ENCODE results near the gene HDDC3.

HDDC3 gene

DNA sequence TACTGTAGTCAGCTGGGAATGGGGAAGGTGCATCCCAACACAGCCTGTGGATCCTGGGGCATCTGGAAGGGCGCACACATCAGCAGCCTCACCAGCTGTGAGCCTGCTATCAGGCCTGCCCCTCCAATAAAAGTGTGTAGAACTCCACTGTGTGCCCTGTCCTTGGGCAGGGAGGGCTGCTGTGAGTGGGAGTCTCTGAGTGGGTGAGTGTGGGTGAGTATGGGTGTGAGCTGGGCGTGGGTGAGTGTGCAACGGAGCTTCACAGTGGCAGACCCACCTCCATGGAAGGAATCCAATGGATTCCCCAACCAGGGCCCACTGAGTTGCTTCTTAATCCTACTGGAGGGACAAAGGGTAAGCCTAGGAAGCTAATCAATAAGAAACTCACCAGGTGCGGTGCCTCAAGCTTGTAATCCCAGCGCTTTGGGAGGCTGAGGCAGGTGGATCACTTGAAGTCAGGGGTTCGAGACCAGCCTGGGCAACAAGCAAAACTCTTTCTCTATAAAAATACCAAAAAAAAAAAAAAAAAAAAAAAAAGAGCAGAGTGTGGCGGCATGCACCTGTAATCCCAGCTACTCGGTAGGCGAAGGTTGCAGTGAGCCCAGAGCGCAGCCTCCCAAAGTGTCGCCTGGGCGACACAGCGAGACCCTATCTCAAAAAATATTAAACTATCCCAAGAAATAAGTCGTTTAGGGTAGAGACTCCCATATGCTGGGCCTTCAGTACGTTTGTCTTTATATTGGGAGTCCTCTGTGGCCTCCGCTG, 21.8 kb upstream of the HDDC3 start:
- DNase-seq (ENCODE audit: extremely low read depth in 1 of 2, low read depth in 1 of 2): no peak

DNA sequence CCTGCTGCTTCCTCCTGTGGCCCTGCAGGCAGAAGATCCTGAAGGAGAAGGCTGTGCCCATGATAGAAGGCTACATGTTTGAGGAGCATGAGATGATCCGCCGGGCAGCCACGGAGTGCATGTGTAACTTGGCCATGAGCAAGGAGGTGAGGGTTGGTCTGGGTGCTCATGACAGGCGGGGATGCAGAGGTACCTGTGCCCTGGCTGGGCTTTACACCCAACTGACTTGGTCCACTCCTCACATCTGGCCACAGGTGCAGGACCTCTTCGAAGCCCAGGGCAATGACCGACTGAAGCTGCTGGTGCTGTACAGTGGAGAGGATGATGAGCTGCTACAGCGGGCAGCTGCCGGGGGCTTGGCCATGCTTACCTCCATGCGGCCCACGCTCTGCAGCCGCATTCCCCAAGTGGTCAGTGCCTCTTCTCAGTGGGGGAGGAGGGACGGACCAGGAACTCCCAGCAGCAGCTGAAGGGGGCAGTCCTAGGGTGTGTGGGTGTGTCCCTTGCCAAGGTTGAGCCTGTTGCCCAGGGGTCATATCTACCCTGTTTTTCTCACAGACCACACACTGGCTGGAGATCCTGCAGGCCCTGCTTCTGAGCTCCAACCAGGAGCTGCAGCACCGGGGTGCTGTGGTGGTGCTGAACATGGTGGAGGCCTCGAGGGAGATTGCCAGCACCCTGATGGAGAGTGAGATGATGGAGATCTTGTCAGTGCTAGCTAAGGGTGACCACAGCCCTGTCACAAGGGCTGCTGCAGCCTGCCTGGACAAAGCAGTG, 20.7 kb upstream of the HDDC3 start:
- DNase-seq (ENCODE audit: extremely low read depth in 1 of 2, low read depth in 1 of 2): no peak

DNA sequence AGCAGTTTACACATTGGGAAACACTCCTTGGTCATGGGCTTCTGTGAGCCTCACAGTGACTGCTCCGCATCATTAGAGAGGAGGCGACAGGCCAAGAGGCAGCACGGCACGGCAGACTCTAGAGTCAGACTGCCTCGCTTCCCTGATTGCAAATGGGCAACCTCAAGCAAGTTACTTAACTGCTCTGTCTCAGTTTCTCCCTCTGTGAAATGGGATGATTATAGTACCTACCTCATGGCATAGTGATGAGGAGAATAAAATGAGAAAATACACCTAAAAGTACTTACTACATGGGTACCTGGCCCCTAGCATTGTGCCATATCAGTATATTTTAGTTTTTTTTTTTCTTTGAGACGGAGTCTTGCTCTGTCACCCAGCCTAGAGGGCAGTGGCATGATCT, 18.3 kb upstream of the HDDC3 start:
- DNase-seq (ENCODE audit: extremely low read depth in 1 of 2, low read depth in 1 of 2): no peak

DNA sequence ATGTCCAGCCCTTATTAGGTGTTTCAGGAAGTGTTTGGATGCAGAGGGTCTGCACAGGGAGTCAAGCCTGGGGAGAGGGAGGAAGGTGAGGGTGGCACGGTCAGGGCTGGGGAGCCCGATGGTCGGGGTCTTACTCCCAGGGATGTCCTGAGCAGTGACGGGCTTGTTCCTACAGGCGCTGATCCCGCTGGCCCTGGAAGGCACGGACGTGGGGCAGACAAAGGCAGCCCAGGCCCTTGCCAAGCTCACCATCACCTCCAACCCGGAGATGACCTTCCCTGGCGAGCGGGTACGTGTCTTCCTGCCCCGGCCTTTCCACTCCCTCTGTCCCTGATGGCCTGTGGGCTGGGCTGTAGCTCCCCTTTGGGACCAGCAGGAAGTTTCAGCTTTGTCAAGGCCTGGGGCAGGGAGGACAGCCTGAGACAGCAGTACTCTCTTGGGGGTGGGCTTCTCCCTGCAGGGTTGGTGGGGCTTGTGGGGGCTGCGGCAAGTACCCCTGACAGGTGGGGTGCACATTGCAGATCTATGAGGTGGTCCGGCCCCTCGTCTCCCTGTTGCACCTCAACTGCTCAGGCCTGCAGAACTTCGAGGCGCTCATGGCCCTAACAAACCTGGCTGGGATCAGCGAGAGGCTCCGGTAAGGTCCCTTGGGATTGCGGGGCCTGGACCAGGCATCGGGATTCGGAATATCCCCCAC, 17.8 kb upstream of the HDDC3 start:
- no peak for DNase-seq (ENCODE audit: extremely low read depth in 1 of 2, low read depth in 1 of 2)

DNA sequence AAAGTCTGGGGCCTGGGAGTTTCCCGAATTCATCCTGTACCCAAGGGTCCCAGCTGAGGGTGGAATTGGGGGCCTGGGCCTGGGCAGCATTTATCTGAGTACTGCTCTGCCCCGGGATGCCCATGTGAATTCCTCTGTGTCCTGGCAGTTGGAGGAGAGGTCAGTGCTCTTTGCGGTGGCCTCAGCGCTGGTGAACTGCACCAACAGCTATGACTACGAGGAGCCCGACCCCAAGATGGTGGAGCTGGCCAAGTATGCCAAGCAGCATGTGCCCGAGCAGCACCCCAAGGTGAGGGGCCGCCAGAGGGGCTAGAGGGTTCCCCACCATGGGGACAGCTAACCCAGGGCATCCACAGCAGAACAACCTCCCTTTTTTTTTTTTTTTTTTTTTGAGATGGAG, 16.2 kb upstream of the HDDC3 start:
- DNase-seq (ENCODE audit: extremely low read depth in 1 of 2, low read depth in 1 of 2): no peak

DNA sequence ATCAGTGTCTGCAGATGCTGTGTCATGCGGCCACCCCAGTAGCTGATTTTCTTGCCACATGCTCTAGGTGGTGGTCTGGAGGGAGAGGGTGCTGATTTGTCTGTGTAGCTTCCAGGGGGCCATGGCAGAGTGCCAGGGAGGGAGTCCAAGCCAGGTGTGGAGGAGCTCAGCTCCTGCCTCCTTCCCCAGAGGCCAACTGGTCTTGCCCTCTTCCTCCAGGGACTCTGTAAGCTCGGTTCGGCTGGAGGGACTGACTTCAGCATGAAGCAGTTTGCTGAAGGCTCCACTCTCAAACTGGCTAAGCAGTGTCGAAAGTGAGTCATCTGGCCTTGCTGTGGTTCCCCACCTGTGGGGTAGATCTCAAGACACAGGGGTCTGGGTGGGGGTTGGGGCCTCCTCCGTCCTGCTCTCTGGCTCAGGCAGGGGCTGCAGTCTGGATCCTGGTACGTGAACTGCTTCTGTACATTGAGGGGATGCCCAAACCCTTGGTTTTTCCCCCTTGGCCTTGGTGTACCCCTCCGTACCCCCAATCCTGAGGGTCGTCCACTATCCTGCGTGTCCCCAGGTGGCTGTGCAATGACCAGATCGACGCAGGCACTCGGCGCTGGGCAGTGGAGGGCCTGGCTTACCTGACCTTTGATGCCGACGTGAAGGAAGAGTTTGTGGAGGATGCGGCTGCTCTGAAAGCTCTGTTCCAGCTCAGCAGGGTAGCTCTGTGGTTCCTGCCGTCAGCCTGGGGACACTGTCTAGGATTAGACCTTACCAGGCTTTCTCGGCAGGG, 15.4 kb upstream of the HDDC3 start:
- DNase-seq (ENCODE audit: extremely low read depth in 1 of 2, low read depth in 1 of 2): no peak

DNA sequence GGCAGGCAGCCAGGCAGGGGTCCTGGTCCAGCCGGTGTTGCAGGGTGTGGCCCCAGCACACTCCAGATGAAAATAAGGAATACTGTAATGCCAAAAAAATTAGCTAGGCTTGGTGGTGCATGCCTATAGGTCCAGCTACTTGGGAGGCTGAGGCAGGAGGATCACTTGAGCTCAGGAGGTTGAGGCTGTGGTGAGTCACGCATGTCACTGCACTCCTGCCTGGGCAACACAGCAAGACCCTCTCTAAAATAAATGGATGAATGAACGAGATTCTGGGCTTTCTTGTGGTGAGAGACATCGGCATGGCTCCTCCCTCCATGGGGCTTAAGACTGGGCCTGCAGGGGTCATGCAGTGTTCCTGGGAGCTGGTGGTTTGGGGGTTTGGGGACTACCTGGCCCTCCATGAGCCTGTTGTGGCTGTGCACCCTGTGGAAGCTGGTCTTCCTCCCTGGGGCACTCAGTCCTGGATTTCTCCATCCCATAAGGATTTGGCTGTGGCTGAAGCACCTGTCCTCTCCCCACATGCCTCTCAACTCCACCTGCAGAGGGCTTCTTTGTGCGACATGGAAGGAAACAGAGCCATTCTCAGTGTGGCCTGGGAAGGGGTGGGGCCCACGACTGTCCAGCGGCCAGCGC, 14.7 kb upstream of the HDDC3 start:
- DNase-seq (ENCODE audit: extremely low read depth in 1 of 2, low read depth in 1 of 2): no peak

DNA sequence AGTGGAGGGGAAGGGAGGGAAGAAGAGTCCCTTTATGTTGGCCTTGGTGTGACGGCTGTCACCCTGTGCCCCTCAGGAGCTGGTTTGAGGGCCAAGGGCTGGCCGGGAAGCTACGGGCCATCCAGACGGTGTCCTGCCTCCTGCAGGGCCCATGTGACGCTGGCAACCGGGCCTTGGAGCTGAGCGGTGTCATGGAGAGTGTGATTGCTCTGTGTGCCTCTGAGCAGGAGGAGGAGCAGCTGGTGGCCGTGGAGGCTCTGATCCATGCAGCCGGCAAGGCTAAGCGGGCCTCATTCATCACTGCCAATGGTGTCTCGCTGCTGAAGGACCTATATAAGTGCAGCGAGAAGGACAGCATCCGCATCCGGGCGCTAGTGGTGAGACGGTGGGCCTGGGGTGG, 14.2 kb upstream of the HDDC3 start:
- no peak for DNase-seq (ENCODE audit: extremely low read depth in 1 of 2, low read depth in 1 of 2)

DNA sequence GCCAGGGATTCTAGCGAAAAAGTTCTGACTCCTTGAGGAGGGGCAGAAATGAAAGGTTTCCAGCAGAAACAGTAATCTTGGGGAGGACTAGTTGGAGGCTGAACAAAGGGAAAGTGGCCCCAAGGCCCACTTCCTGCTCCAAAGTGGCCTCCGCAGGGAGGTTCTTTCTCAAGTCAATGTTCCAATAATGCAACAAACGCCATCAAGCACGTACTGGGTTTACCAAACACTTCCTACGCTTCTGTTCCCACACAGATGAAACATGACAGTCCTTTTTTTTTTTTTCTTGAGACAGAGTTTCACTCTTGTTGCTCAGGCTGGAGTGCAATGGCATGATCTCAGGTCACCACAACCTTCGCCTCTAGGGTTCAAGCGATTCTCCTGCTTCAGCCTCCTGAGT, 12.7 kb upstream of the HDDC3 start:
- DNase-seq (ENCODE audit: extremely low read depth in 1 of 2, low read depth in 1 of 2): no peak

DNA sequence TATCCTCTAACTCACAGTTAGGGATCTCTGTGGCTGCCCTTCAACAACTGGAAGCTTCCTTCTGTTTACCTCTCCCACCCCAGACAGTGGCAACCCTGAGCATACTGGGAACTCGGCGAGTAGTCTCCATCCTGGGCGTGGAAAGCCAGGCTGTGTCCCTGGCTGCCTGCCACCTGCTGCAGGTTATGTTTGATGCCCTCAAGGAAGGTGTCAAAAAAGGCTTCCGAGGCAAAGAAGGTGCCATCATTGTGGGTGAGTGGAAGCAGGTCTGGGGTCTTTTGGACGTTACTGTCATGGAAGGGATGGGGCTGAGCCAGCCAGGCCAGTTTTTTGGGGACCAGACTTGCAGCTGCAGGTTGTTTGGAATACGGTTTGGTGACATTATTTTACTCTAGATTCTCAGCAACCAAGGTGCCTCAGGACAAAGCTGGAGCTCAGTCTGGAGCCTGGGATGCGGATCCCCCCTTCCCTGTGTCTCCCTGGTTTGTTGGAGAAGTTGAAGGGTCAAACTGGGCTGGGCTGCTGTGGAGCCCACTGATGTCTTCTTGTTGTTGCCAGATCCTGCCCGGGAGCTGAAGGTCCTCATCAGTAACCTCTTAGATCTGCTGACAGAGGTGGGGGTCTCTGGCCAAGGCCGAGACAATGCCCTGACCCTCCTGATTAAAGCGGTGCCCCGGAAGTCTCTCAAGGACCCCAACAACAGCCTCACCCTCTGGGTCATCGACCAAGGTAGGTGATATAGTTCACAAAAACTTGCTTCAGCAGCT, 10.2 kb upstream of the HDDC3 start:
- DNase-seq (ENCODE audit: extremely low read depth in 1 of 2, low read depth in 1 of 2): no peak

DNA sequence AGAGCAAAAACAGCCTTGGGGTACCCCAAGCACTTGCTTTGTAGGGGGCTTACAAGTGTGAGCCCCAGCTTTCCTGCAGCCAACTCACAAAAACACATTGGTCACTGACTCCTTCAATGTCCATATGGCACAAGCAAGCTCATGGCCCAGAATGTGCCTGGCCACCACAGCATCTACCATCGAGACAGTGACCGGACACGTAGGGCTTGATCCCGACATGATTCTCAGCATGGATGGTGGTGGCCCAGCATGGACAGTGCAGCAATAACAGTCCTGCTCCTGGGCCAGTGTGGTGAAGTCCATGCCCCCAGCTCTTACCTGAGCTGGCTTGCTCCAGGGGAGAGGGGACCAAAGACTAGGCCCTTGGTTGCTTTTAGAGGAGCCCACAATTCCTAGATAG, 8.7 kb upstream of the HDDC3 start:
- DNase-seq (ENCODE audit: extremely low read depth in 1 of 2, low read depth in 1 of 2): no peak

DNA sequence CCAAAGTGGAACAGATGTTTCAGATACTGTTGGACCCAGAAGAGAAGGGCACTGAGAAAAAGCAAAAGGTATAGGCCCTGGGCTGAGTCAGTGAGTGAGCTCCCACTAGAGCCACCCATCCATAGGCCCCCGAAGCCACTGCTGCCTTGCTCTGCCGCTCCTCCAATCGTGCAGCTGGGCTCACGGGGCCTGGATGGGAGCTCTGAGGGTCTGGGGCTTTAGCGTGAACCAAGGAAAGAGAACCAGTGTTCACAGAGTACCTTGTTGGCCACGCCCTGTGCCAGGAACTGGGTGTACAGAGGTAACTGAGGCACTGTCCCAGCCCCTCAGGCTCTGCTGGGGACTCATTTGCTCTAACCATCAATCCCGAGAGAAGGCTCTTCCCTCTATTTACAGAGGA, 7.4 kb upstream of the HDDC3 start:
- no peak for DNase-seq (ENCODE audit: extremely low read depth in 1 of 2, low read depth in 1 of 2)

DNA sequence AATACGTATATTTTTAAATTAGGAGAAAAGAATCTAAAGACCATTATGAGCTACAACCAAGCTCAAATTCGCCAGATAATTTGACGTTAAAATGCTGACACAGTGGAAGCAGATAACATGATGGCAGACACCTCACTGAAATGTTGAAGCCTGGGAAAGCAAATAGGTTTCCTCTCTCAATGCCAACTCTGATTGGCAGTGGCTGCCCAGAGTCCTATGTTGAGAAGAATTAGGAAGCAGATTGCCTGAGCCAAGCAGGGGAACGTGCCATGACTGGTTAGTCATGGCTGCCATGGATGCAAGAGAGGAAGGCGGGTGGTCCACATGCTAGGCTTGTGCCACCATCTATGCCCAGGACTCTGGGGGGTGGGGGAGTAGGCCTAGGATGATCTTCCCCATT, 5.9 kb upstream of the HDDC3 start:
- no peak for DNase-seq (ENCODE audit: extremely low read depth in 1 of 2, low read depth in 1 of 2)

DNA sequence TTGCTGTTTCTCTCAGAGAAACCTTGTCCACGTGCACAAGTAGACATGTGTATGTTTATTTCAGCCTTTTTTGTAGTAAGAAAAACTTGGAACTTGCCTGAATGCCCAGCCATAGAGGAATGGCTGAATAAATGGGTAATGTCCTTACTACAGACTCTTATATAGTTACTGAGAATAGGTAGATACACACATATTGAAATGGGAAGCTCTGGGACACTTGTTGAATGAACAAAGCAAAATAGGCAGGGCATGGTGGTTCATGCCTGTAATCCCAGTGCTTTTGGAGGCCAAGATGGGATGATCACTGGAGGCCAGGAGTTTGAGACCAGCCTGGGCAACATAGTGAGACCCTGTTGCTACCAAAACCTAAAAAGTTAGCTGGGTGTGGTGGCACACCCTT, 4.5 kb upstream of the HDDC3 start:
- DNase-seq (ENCODE audit: extremely low read depth in 1 of 2, low read depth in 1 of 2): no peak

DNA sequence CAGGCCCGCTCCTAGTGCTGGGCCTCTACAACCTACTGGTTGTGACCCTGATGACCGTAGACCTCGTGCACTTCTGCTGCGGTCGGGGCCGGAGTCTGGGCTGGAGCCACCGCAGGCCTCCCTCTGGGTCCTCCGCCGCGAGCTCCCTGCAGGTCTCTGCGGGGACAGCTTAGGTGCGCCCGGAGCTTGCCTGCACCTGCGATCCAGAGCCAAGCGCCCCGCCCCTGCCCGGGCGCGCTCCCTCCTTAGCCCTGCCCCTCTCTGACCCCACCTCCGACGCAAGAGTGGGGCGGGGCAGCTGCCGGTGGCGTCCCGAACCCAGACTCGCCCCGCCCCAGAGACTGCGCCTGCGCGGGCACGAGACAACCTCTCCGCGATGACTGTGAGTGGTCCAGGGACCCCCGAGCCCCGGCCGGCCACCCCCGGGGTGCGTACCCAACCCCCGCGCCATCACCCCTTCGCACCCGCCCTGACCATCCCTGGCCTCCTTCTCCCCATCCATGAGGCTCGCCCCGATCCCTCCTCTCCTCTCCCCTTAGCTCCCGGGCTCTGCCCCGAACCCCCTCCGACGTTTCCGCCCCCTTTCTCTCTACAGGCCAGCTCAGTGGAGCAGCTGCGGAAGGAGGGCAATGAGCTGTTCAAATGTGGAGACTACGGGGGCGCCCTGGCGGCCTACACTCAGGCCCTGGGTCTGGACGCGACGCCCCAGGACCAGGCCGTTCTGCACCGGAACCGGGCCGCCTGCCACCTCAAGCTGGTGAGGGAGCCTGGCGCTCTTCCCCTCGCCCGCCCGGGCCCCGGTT, 2.8 kb upstream of the HDDC3 start, which contains the start of gene UNC45A:
UNC45A (plus strand) TSS at position 337 of the 803 bp plus-strand sequence; CDS start at position 377, 40 bp downstream.
- DNase-seq (ENCODE audit: extremely low read depth in 1 of 2, low read depth in 1 of 2): peak; percentile 83 to 96

DNA sequence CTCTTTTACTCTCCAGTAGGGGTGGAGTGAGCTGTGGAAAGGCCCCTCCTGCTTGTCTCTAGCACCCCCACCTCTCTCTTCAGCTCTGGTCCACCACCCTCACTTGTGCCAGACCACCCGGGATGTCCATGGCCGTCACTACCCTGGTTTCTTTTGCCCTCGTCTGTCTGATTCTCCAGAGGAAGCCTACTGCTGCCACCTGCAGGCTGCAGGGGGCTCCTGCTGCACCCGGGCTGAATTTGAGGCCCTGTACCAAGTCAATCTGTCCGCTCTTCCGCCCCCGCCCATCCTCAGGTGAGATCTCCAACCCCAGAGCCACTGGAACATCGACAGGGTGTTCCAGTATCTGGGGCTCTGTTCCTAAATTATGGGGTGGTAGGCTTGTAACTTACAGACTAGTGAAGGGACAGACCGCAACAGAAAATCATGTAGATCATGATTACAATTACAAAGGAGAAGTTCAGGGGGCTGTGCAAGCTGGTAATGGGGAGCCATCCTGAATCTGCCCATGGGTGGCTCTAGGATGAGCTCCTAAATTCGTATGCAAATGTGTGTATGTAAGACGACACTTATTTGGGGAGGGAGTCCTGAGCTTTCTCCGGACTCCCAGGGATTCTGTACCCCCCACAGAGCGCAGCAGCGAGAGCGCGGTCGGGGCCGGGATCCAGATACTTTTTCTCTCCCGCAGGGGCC, 2.1 kb upstream of the HDDC3 start:
- DNase-seq (ENCODE audit: extremely low read depth in 1 of 2, low read depth in 1 of 2): peak in 1 of 2 donors; percentile 73

DNA sequence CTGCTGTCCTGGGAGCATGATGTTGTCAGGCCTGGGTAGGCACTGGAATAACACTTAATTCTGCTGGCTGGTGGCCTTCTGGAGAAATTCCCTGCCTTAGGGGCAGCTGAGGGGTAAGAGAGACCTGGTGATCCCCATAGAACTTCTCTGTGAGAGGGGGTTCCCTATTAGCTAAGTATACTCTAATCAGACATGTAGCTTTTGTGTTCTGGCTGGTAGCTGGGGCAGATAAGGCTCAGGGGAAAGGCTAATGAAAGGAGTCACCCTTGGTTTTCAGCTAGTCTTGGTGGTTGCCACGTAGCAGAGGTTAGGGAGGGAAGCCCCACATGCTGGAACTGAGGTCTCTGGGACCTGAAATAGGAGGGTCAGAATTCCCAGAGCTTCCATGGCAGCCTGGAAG, 952 bp upstream of the HDDC3 start:
- DNase-seq (ENCODE audit: extremely low read depth in 1 of 2, low read depth in 1 of 2): no peak

DNA sequence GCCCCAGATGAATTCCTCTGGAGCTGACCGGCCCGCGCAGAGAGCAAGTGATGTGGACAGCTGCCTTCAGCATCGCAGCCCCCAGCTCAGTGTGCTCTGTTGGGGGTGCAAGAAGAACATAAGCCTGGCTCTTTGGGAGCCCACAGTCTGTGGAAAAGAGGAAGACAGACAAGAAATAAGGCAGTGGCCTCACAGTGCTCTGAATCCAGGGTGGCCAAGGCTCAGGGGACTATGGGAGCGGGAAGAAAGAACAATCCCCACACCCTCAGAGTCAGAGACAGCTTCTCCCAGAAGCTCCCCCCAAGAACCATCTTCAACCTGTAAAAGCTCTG, 277 bp upstream of the HDDC3 start:
- DNase-seq (ENCODE audit: extremely low read depth in 1 of 2, low read depth in 1 of 2): no peak

DNA sequence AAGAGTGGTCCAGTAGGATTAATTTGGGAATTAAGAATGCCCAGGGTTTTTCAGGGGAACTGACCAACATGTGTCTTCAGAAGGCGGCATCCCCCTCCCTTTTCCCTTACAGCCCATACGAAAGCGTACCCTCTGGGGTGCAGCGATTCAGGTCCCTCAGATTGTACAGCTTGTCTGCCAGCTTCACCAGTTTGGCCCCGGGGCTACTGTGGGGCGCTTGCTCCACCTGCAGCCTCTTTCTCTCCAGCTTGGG, 848 bp downstream of the HDDC3 start:
- DNase-seq (ENCODE audit: extremely low read depth in 1 of 2, low read depth in 1 of 2): no peak
